Spleen (tissue), 11 donors: ENCODE data around the gene CELA2A. TPM values are rescaled to one million over a fixed set of nuclear protein-coding genes. Genes with fewer than 3 reads are reported as not detected.
A peak's percentile ranks its signal among the peaks of the same experiment; 100 is the strongest.
"Not testable (repeated sequence)": the region's sequence is repeated elsewhere in the genome, so short reads cannot be mapped to it uniquely, and the experiment has no call there.

Source experiments
- DNase-seq: peaks from one replicate; pipeline ENCODE4 v3.0.0-alpha.2; 2020
- H3K27ac ChIP-seq, 8 donors: fragments of 200-600 bp; sonication (generic) in 7 of 8; 1 replicate in 4 of 8; 2 replicates in 4 of 8; pipeline versions ENCODE4 v1.5.0 to v1.8.0; 2016 to 2021; ENCODE audit warnings: inconsistent platforms in 4 of 8, mild to moderate bottlenecking in 4 of 8, moderate library complexity in 1 of 8
- H3K27me3 ChIP-seq, 7 donors: fragments of 200-600 bp; sonication (generic) in 6 of 7; replicated peaks in 1 of 7; 1 replicate in 4 of 7; 2 replicates in 3 of 7; pipeline versions ENCODE4 v1.5.0 to v1.8.0; 2016 to 2021; ENCODE audit warnings: inconsistent platforms in 3 of 7, mild to moderate bottlenecking in 1 of 7
- H3K36me3 ChIP-seq, 6 donors: fragments of 200-600 bp; sonication (generic) in 5 of 6; 1 replicate in 4 of 6; 2 replicates in 2 of 6; pipeline versions ENCODE4 v1.5.0 to v1.8.0; 2016 to 2021; ENCODE audit warnings: inconsistent platforms in 2 of 6
- H3K4me1 ChIP-seq, 6 donors: fragments of 200-600 bp; sonication (generic) in 5 of 6; 1 replicate in 3 of 6; 2 replicates in 3 of 6; pipeline versions ENCODE4 v1.5.0 to v1.8.0; 2016 to 2021; ENCODE audit warnings: inconsistent platforms in 3 of 6
- H3K4me3 ChIP-seq, 8 donors: fragments of 200-600 bp; sonication (generic) in 7 of 8; 1 replicate in 4 of 8; 2 replicates in 4 of 8; pipeline versions ENCODE4 v1.5.0 to v1.8.0; 2016 to 2021; ENCODE audit warnings: inconsistent platforms in 4 of 8, mild to moderate bottlenecking in 4 of 8, moderate library complexity in 2 of 8
- H3K9me3 ChIP-seq, 8 donors: fragments of 200-600 bp; sonication (generic) in 7 of 8; 1 replicate in 4 of 8; 2 replicates in 4 of 8; pipeline versions ENCODE4 v1.5.0 to v1.8.0; 2016 to 2021; ENCODE audit warnings: inconsistent platforms in 4 of 8
- CTCF ChIP-seq, 11 experiments: fragments of 200-600 bp in 7 of 11; fragments of 450-650 bp in 4 of 11; sonication (generic) in 4 of 11; IDR thresholded peaks in 8 of 11; conservative IDR thresholded peaks in 3 of 11; 1 replicate in 7 of 11; 2 replicates in 4 of 11; pipeline versions ENCODE4 v1.4.0 to v1.8.0; 2016 to 2021; ENCODE audit warnings: antibody characterized with exemption in 11 of 11, inconsistent platforms in 4 of 11, mild to moderate bottlenecking in 1 of 11
- POLR2A ChIP-seq, 3 donors: fragments of 450-650 bp; IDR thresholded peaks; one replicate each; pipeline ENCODE4 v1.5.1; 2017; ENCODE audit warnings: antibody characterized with exemption in 3 of 3, mild to moderate bottlenecking in 1 of 3
- POLR2AphosphoS5 ChIP-seq, 3 donors: sonication (generic); formaldehyde crosslinking; IDR thresholded peaks; one replicate each; pipeline ENCODE4 v1.5.1; 2017; ENCODE audit warnings: antibody characterized with exemption in 3 of 3
- WGBS, 5 donors: extraction: QIAGEN DNeasy Blood & Tissue Kit in 3 of 5; methylation state at CpG; one replicate each; pipeline versions ENCODE4 v1.1.5 to v1.1.7; 2013 to 2018; 5-methylcytosine and 5-hydroxymethylcytosine counted together
- intact Hi-C: fragments of 100-400 bp; cut with DNase I; formaldehyde crosslinking; loops from one replicate; pipeline ENCODE4 v1.15.0; 2023; ENCODE audit warnings: low total_unique reads
- polyA plus RNA-seq, 3 donors: library from polyadenylated mRNA; stranded (reverse); fragments of 200-250 nt; gene quantifications; one replicate each; pipeline ENCODE4 v1.2.1, GENCODE V29; 2013
- total RNA-seq, 7 donors: library from RNA; depleted of rRNA in 3 of 7; stranded (reverse); fragments of >200 nt in 3 of 7; fragmentation: NEBNext Ultra II Directional in 4 of 7; extraction: Animal tissue kit (Norgen Biotek cat#: 25700) in 4 of 7; gene quantifications; one replicate each; pipeline versions ENCODE4 v1.1.0 to v1.2.1, GENCODE V29; 2016 to 2021
- donor health status: healthy with polysubstance abuse.
- donor health status: DM: no; HTN: no; CAD: no; lungs with moderate emphysema.
- donor health status: DM: no; HTN: no; CAD: no.
- donor health status: Bipolar disorder and iron deficiency.
- donor health status: healthy.
- donor health status: DM: no; HTN: no; CAD: no.
- donor health status: DM: yes; HTN: yes; CAD: no.

Gene CELA2A
- total and polyA plus RNA-seq, 10 donors, result 0.09 to 0.79 (median 0.30) TPM; not detected in 4

GRCh38 chr1:15425958-15426357, 30.6 kb upstream of the CELA2A start:
- TF ChIP-seq CTCF (IDR thresholded peaks at IDR 0.05 in 8 of 11, conservative IDR thresholded peaks at IDR 0.05 in 3 of 11) (no peak), POLR2A (IDR thresholded peaks at IDR 0.05) (no peak), POLR2AphosphoS5 (IDR thresholded peaks at IDR 0.05) (no peak)
- Histone ChIP-seq H3K9me3 (no peaks in the 10 kb centered on the region), H3K4me3 (no peak overlapping the region), H3K27ac (peak overlapping the region in 4 of 8 donors; percentile 33 to 49 (median 42)), H3K27me3 (no peaks in the 10 kb centered on the region), H3K4me1 (peaks cover 12 to 99% (median 45%) of the 10 kb centered on the region in 6 donors), H3K36me3 (peaks cover 0 to 100% (median 56%) of the 10 kb centered on the region in 6 donors)
- 72 to 87% (median 75%) methylated on average over 6 of the region's 6 CpGs for WGBS, 5 donors
- DNase-seq, result no peak
- intact Hi-C loops, result no loop called here

- DNase-seq, result no peak
- peak in 7 of 11 experiments; percentile 20 to 47 (median 31) for TF ChIP-seq CTCF (IDR thresholded peaks at IDR 0.05 in 8 of 11, conservative IDR thresholded peaks at IDR 0.05 in 3 of 11)
- no peak for TF ChIP-seq POLR2A (IDR thresholded peaks at IDR 0.05)
- peak in 2 of 3 donors; percentile 43 to 75 for TF ChIP-seq POLR2AphosphoS5 (IDR thresholded peaks at IDR 0.05)
- Histone ChIP-seq H3K27me3 (no peaks in the 10 kb centered on the region), H3K27ac (peak overlapping the region in 7 of 8 donors; percentile 6 to 49 (median 33)), H3K9me3 (no peaks in the 10 kb centered on the region), H3K4me3 (no peak overlapping the region), H3K4me1 (peaks cover 8 to 99% (median 43%) of the 10 kb centered on the region in 6 donors), H3K36me3 (peaks cover 0 to 100% (median 56%) of the 10 kb centered on the region in 6 donors)
- 64 to 87% (median 78%) methylated on average over 20 to 30 of the region's 30 CpGs for WGBS, 5 donors
- intact Hi-C loops, result no loop called here
Measured at GRCh38 chr1:15426492-15427279, 29.8 kb upstream of the CELA2A start.

- no peak overlapping the region for H3K4me3 ChIP-seq
- DNase-seq, result peak; percentile 68
- H3K9me3 ChIP-seq, result no peaks in the 10 kb centered on the region
- H3K36me3 ChIP-seq, result peaks cover 0 to 100% (median 56%) of the 10 kb centered on the region in 6 donors
- WGBS, 5 donors, result 70 to 94% (median 75%) methylated on average over 2 to 6 of the region's 6 CpGs
- peak overlapping the region in 5 of 8 donors; percentile 6 to 49 (median 33) for H3K27ac ChIP-seq
- no peaks in the 10 kb centered on the region for H3K27me3 ChIP-seq
- TF ChIP-seq CTCF (IDR thresholded peaks at IDR 0.05 in 8 of 11, conservative IDR thresholded peaks at IDR 0.05 in 3 of 11) (no peak), POLR2AphosphoS5 (IDR thresholded peaks at IDR 0.05) (peak in 1 of 3 donors; percentile 18)
- peaks cover 8 to 96% (median 42%) of the 10 kb centered on the region in 6 donors for H3K4me1 ChIP-seq
- intact Hi-C loops, result no loop called here
Measured at GRCh38 chr1:15427280-15427666, 29.3 kb upstream of the CELA2A start.

GRCh38 chr1:15428252-15428651, 28.3 kb upstream of the CELA2A start:
- H3K9me3 ChIP-seq, DNase-seq, intact Hi-C loops, H3K4me3 ChIP-seq, H3K27me3 ChIP-seq: not testable (repeated sequence)
- 86 to 92% (median 92%) methylated on average over 11 of the region's 11 CpGs for WGBS, 5 donors
- peaks cover 8 to 86% (median 37%) of the 10 kb centered on the region in 6 donors for H3K4me1 ChIP-seq
- H3K27ac ChIP-seq, result peak overlapping the region in 1 of 8 donors; percentile 47
- peaks cover 0 to 91% (median 56%) of the 10 kb centered on the region in 6 donors for H3K36me3 ChIP-seq
